Fibroblast of mammary gland (primary cell): ENCODE measurements around the gene KCNIP4.
A peak's percentile ranks its signal among the peaks of the same experiment; 100 is the strongest.
"Not testable (repeated sequence)": the region's sequence is repeated elsewhere in the genome, so short reads cannot be mapped to it uniquely, and the experiment has no call there.

Source experiments
- DNase-seq: peaks from one replicate; pipeline ENCODE4 v3.0.0-alpha.2; 2010; ENCODE audit warnings: low read depth
- H3K4me3 ChIP-seq: 2 replicates; pipeline ENCODE4 v1.5.1; 2011; ENCODE audit warnings: low read depth, mild to moderate bottlenecking, low read length, moderate library complexity; ENCODE audit not compliant: control insufficient read depth
- TF ChIP-seq, protein P1 (sequence below): conservative IDR thresholded peaks from 2 replicates; pipeline ENCODE4 v1.5.1; 2011; ENCODE audit warnings: low read depth, low read length, inconsistent platforms; ENCODE audit not compliant: control insufficient read depth, insufficient read depth

The KCNIP4 gene

DNA sequence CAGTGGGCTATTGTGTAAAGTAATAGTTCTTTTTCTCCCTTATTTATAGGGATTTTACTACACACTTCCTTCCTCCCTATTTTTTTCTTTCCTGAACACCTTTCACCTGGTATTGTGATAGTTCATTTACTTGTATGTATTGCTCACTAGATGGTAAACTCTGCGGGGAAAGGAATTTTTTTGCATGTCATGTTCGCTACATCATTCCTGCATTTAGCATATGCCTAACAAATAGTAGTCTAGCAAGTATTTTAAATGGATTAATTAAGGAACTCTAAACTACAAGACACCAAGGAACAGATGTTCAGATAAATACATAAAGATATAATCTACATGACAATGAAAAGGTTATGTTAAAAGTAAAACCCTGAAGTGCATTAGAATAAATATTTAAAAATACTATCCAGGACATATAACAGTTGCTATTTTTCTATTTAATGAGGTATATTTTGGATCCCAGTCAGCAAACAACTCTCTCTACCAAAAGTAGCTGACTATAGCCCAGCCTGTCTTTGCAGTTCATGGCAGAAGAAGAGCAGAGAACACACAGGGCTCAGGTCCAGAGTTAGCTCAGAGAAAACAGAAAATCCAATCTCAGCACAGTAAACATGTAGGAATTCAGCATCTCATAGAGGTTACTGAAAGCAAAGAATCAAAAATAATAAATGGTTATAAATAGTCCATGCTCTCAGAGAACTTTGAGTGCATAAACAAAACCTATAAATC, 1160.5 kb downstream of the KCNIP4 start:
- no peak for DNase-seq
- no peak overlapping the region for H3K4me3 ChIP-seq
- TF ChIP-seq, protein P1, sequence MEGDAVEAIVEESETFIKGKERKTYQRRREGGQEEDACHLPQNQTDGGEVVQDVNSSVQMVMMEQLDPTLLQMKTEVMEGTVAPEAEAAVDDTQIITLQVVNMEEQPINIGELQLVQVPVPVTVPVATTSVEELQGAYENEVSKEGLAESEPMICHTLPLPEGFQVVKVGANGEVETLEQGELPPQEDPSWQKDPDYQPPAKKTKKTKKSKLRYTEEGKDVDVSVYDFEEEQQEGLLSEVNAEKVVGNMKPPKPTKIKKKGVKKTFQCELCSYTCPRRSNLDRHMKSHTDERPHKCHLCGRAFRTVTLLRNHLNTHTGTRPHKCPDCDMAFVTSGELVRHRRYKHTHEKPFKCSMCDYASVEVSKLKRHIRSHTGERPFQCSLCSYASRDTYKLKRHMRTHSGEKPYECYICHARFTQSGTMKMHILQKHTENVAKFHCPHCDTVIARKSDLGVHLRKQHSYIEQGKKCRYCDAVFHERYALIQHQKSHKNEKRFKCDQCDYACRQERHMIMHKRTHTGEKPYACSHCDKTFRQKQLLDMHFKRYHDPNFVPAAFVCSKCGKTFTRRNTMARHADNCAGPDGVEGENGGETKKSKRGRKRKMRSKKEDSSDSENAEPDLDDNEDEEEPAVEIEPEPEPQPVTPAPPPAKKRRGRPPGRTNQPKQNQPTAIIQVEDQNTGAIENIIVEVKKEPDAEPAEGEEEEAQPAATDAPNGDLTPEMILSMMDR: no peak

DNA sequence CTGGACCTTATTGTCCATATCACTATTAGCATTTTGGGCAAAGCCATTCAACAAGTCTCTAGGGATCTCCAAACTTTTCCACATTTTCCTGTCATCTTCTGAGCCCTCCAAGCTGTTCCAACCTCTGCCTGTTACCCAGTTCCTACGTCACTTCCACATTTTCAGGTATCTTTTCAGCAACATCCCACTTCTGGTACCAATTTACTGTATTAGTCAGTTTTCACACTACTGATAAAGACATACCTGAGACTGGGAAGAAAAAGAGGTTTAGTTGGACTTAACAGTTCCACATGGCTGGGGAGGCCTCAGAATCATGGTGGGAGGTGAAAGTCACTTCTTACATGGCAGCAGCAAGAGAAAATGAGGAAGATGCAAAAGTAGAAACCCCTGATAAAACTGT, 1165.4 kb downstream of the KCNIP4 start:
- DNase-seq, H3K4me3 ChIP-seq: not testable (repeated sequence)

DNA sequence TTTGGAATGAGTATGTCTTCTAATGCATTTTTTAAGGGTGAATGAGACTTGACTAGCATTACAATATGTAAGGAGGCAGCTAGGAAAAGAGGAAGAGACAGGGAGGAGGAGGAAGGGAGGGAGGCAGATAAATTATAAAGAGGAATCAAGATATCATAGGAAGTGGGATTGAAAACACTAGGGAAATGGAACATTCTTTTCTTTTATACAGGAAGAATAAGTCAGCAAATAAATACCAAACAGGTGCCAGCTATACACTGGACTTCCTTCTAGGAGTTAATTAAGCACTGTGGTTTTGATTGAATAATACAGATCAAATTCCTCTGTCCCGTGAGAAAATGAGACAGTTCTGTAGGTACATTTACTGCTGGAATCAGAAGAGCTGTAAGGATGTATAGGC, 1169.7 kb downstream of the KCNIP4 start:
- H3K4me3 ChIP-seq: no peak overlapping the region
- TF ChIP-seq, protein P1: no peak
- no peak for DNase-seq

DNA sequence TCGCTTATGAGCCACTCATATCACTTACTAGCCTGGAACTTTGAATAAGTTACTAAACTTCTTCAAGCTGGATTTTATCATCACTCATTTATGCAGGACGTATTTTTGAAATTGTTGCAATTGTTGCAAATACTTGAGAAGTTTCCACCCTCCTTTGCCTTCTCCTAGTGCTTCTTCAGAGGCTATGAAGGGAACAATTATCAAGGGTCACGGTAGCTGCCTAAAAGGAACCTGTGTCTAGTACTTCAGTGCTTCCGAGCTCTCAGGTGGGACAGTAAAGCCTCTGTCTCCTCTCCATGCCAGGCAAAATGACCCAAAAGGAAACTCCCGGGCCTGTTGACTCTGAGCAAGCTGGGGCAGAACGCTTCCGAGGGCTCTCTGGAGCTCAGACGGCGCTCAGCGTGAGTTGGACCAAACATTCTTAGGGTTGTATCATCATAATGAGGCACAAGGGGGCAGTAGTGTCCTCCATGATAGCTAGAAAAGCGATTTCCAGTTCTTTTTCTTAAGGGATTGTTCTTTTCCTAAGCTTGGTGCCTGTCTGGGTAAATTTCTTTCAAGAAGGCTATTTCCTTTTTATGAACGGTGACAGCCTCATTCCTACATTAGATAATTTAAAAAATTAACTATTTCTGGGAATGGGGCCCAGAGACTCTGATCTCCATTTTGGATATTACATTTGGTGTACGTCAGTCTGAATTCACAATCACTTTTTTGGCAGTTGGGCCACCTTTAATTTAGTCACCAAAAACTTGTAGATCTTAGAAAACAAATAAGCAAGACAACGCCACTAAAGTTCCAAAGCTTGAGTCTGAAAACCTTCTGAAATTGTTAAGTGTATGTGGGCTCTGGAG, 1175.2 kb downstream of the KCNIP4 start:
- TF ChIP-seq, protein P1: peak; percentile 82
- DNase-seq: peak; percentile 70
- H3K4me3 ChIP-seq: no peak overlapping the region

DNA sequence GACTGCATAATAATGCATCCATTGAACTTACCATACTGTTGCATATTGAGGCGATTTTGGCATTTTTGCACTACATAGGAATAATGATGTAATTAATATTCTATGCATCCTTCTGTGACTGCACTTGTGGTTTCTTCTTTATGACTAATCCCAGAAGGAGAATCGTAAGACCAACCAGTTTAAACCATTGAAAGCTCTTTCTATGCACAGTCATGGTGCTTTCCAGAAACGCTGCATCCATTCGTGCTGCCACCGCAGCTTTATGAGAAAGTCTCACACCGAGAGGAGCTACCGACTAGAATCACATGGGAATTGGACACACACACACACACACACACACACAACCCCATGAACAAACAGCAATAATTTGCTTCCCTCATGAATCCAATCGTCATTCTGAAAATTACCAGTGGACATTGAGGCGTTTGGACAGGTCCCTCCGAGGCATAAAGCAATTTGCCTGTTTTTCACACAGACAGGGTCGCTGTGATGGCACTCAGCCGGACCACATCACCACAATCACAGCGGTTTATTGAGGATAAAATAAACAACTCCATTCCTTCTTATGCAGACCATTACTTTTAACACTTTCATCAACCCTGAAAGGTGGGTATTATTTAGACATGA, 1184.1 kb downstream of the KCNIP4 start:
- peak; percentile 16 for DNase-seq
- H3K4me3 ChIP-seq: no peak overlapping the region
- TF ChIP-seq, protein P1: no peak

DNA sequence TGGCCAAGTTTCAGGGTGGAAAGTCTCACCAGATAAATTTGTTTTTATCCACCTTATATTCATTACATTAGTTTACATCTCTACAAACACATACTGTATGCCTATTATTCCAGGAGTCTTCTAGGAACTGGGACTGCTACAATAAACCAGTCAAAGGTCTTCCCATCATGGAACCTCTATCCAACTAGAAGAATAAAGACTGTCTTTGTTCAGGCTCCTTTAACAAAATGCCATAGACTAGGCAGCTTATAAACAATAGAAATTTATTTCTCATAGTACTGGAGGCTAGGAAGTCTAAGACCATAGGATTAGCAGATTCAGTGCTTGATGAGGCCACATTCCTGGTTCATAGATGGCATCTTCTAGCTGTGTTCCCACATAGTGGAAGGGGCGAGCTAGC, 1186.7 kb downstream of the KCNIP4 start:
- DNase-seq: no peak
- TF ChIP-seq, protein P1: no peak
- no peak overlapping the region for H3K4me3 ChIP-seq

DNA sequence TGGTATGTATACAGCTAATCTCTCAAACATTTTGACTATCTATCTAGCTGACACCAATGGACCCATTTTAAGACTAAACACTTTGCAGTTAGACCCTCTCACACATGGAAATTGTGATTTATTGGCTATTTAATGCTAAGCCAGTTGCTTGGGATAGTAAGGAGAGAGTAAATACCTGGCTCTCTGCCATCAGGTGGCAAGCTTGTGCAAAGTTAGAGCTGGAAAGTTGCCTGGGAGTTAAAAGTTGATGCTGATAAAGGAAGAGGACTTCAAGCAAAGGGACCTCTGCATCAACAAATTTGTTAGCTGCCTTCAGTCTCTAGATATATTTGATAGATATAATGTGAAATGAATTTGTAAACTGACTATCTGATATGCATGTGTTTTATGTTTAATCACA, 1187.2 kb downstream of the KCNIP4 start:
- no peak for DNase-seq
- H3K4me3 ChIP-seq: no peak overlapping the region
- TF ChIP-seq, protein P1: no peak
